HG02588 (cell line): ENCODE measurements around the gene VAT1.
"Not testable (repeated sequence)": the region's sequence is repeated elsewhere in the genome, so short reads cannot be mapped to it uniquely, and the experiment has no call there.

Experiments
- ATAC-seq: cut with Tn5 transposase; IDR thresholded peaks from one replicate; pipeline ENCODE4 v1.9.1; 2021; ENCODE audit warnings: mild to moderate bottlenecking, moderate library complexity; ENCODE audit not compliant: unreplicated experiment

The VAT1 gene

DNA sequence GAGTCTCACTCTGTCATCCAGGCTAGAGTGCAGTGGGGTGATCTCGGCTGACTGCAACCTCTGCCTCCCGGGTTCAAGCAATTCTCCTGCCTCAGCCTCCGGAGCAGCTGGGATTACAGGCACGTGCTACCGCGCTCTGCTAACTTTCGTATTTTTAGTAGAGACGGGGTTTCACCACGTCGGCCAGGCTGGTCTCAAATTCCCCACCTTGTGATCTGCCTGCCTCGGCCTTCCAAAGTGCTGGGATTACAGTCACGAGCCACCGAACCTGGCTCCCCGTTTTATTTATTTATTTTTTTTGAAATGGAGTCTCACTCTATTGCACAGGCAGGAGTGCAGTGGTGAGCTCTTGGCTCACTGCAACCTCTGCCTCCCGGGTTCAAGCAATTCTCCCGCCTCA lies 46.5 kb downstream of the VAT1 start:
- not testable (repeated sequence) for ATAC-seq

DNA sequence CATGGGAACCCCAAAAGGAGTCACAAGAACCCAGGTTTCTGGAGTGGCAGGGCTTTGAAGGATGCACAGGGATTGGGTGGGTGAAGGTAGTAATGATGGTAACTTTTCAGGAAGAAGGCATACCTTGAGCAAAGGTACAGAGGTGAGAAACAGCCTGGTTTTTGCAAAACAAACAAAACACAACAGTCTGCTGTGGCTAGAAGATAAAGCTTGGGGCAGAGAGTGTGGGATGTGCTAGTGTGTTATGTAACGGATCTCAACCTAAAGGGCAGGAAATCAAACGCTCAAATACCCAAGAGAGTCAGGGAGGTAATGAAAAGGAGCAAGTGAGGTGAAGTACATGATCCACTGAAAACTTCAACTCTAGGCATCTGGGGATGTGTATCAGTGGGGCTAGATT lies 46.9 kb downstream of the VAT1 start:
- ATAC-seq = no peak

DNA sequence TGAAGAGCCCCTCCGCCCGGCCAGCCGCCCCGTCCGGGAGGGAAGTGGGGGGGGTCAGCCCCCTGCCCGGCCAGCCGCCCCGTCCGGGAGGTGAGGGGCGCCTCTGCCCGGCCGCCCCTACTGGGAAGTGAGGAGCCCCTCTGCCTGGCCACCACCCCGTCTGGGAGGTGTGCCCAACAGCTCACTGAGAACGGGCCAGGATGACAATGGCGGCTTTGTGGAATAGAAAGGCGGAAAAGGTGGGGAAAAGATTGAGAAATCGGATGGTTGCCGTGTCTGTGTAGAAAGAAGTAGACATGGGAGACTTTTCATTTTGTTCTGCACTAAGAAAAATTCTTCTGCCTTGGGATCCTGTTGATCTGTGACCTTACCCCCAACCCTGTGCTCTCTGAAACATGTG lies 48.9 kb downstream of the VAT1 start:
- not testable (repeated sequence) for ATAC-seq

DNA sequence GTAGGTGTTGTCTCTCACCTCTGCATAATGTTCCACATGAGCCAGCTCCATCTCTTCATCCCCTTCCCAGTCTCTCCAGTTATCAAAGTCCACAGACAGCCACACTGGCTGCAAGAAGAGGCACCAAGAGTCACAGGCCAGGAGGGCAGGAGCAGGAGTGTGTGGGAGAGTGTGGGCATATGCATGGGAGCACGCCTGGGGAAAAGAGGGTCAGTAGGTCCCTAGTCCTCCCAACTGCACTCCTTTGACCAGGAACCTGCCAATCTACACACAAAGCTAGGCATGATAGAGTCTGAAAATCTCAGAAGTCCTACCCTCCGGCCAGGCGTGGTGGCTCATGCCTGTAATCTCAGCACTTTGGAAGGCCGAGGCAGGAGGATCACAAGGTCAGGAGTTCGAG lies 50.6 kb downstream of the VAT1 start:
- ATAC-seq = no peak

DNA sequence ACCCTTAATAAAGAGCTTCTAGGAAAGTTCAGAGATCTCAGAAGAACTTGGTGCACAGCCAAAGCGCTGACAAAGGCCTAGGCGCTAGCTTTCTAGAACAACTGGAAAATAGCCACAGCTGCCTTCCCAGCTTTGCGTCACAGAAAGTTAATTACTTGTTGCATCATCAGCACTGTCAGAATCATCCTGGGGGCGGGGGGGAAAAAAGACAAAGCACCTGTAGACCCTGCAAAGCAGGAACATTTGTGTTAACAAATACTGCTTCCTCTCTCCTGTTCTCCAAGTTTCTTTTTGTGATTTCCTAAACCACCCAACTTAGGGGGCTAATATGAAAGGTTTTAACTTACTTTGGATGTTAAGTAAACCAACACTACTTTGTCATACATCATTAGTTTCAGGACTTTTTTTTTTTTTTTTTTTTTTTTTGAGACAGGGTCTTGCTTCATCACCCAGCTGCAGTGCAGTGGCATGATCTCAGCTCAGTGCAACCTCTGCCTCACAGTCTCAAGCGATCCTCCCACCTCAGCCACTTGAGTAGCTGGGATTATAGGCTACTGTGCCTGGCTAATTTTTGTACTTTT lies 53.1 kb downstream of the VAT1 start:
- ATAC-seq = no peak

DNA sequence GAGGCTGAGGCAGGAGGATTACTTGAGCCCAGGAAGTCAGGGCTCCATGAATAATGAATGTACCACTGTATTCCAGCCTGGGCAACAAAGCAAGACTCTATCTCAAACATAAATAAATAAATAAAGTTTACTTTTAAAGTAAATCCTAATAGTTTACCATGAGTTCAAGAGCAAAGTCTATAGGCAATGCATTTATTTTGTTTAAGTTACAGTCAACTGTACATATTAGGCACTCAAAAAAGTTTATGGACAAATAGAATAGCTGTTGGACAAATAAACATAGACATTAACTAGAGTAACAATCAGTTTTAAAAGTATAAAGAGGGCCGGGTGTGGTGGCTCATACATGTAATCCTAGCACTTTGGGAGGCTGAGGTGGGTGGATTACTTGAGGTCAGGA lies 54.3 kb downstream of the VAT1 start:
- no peak for ATAC-seq
